ENCODE data around the gene GOLGA8F.
"Not testable (repeated sequence)": the region's sequence is repeated elsewhere in the genome, so short reads cannot be mapped to it uniquely, and the experiment has no call there.

Gene GOLGA8F

GRCh38 chr15:28378364-28378763 is at the start of gene GOLGA8F:
Gene GOLGA8F (plus strand): TSS chr15:28378664. CDS start chr15:28378762, 98 bp downstream.
- not testable (repeated sequence) for DNase-seq

- not testable (repeated sequence) for DNase-seq
Measured at GRCh38 chr15:28357984-28358383, 20.5 kb upstream of the GOLGA8F start, which contains the start of gene GOLGA6L24. Gene GOLGA6L24 (minus strand): TSS chr15:28358084. CDS start chr15:28358023, 61 bp downstream.

GRCh38 chr15:28365502-28365901 is 13.0 kb upstream of the GOLGA8F start:
- DNase-seq, result not testable (repeated sequence)

- not testable (repeated sequence) for DNase-seq
Measured at GRCh38 chr15:28380053-28380452, 1.6 kb downstream of the GOLGA8F start.

GRCh38 chr15:28396022-28396421 is 17.6 kb downstream of the GOLGA8F start:
- not testable (repeated sequence) for DNase-seq

GRCh38 chr15:28402774-28403435 is 24.4 kb downstream of the GOLGA8F start:
- DNase-seq, result not testable (repeated sequence)

- DNase-seq, result not testable (repeated sequence)
Measured at GRCh38 chr15:28420470-28420869, 42.0 kb downstream of the GOLGA8F start.

GRCh38 chr15:28435594-28435993 is 57.1 kb downstream of the GOLGA8F start:
- DNase-seq, result not testable (repeated sequence)
